SHP77 (cell line): ENCODE results near the gene RNF150.

Source experiments
- DNase-seq, 2 experiments: peaks; one replicate each; lab custom pipeline; 2025; lab: John Stamatoyannopoulos, UW

The RNF150 gene

GRCh38 chr4:140971077-140971792 lies 162.0 kb downstream of the RNF150 start:
- no peak for DNase-seq

GRCh38 chr4:140969296-140969695 lies 164.0 kb downstream of the RNF150 start:
- DNase-seq = no peak

GRCh38 chr4:140968371-140968770 lies 164.9 kb downstream of the RNF150 start:
- no peak for DNase-seq

GRCh38 chr4:140963883-140964282 lies 169.4 kb downstream of the RNF150 start:
- no peak for DNase-seq

- DNase-seq = no peak
Measured at GRCh38 chr4:140955641-140956040, 177.6 kb downstream of the RNF150 start.

GRCh38 chr4:140952717-140953116 lies 180.6 kb downstream of the RNF150 start:
- no peak for DNase-seq

GRCh38 chr4:140947506-140947905 lies 185.8 kb downstream of the RNF150 start:
- DNase-seq = no peak

- no peak for DNase-seq
Measured at GRCh38 chr4:140945106-140945505, 188.2 kb downstream of the RNF150 start.

GRCh38 chr4:140944572-140944971 lies 188.7 kb downstream of the RNF150 start:
- DNase-seq = no peak

- no peak for DNase-seq
Measured at GRCh38 chr4:140944199-140944515, 189.1 kb downstream of the RNF150 start.

- DNase-seq = no peak
Measured at GRCh38 chr4:140943486-140944198, 189.6 kb downstream of the RNF150 start.

GRCh38 chr4:140940589-140940988 lies 192.7 kb downstream of the RNF150 start:
- no peak for DNase-seq

- no peak for DNase-seq
Measured at GRCh38 chr4:140937866-140938265, 195.4 kb downstream of the RNF150 start.

- no peak for DNase-seq
Measured at GRCh38 chr4:140935254-140935653, 198.0 kb downstream of the RNF150 start.

GRCh38 chr4:140932501-140933045 lies 200.7 kb downstream of the RNF150 start:
- no peak for DNase-seq

- DNase-seq = no peak
Measured at GRCh38 chr4:140931911-140932310, 201.4 kb downstream of the RNF150 start.

GRCh38 chr4:140930557-140930956 lies 202.7 kb downstream of the RNF150 start:
- DNase-seq = no peak

GRCh38 chr4:140930011-140930410 lies 203.3 kb downstream of the RNF150 start:
- no peak for DNase-seq

- DNase-seq = no peak
Measured at GRCh38 chr4:140928880-140929279, 204.4 kb downstream of the RNF150 start.

GRCh38 chr4:140926672-140927071 lies 206.6 kb downstream of the RNF150 start:
- no peak for DNase-seq

- DNase-seq = no peak
Measured at GRCh38 chr4:140925417-140925816, 207.9 kb downstream of the RNF150 start.

- no peak for DNase-seq
Measured at GRCh38 chr4:140924761-140925392, 208.4 kb downstream of the RNF150 start.
